Activated CD4-positive, CD25-positive, alpha-beta regulatory T cell treated with anti-CD3 and anti-CD28 coated beads, Interleukin-2, amount 50 U/mL, for 72 hours (primary cell): Measurements from ENCODE around the gene HOXD10.

Experiments
- DNase-seq: peaks from one replicate; pipeline ENCODE4 v3.0.0; 2021

Gene HOXD10

DNA sequence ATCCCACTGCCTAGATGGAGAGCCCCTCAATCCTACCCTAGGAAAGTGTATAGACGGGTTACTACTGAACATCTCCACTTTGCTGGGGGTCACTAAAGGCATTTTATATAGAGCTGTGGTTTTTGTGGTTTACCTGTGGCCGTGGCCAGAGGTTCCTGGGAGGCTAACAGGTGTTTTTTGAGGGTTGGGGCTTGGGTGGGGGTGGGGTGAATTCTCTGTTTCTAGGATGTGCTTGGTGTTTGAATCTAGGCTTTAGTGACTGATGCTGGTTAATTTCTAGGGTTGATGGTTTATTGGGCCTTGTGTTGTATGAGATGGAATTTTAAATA, 20.6 kb downstream of the HOXD10 start:
- no peak for DNase-seq

DNA sequence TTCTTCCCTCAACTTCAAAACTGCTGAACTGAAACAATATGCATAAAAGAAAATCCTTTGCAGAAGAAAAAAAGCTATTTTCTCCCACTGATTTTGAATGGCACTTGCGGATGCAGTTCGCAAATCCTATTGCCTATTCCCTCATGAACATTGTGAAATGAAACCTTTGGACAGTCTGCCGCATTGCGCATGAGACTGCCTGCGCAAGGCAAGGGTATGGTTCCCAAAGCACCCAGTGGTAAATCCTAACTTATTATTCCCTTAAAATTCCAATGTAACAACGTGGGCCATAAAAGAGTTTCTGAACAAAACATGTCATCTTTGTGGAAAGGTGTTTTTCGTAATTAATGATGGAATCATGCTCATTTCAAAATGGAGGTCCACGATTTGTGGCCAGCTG, 21.3 kb downstream of the HOXD10 start:
- no peak for DNase-seq

DNA sequence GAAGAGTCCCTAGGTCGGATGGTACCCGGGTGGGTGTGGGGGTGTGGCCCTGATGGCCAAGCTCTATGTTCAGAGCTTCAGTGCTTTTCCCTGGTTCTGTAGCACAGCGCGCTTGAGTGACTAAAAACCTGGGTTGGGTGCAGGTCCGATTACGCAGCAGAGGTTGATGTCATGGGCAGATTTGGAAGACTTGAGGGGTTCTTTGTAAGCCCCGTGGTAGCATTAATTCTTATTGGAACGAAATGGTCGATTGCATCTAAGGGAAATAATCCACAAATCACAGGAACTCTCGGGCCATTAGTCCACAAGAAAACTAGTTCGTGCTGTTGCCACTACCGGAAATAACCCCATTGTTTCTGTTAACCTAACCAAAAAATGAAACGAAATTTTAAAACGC, 21.9 kb downstream of the HOXD10 start:
- DNase-seq = no peak

DNA sequence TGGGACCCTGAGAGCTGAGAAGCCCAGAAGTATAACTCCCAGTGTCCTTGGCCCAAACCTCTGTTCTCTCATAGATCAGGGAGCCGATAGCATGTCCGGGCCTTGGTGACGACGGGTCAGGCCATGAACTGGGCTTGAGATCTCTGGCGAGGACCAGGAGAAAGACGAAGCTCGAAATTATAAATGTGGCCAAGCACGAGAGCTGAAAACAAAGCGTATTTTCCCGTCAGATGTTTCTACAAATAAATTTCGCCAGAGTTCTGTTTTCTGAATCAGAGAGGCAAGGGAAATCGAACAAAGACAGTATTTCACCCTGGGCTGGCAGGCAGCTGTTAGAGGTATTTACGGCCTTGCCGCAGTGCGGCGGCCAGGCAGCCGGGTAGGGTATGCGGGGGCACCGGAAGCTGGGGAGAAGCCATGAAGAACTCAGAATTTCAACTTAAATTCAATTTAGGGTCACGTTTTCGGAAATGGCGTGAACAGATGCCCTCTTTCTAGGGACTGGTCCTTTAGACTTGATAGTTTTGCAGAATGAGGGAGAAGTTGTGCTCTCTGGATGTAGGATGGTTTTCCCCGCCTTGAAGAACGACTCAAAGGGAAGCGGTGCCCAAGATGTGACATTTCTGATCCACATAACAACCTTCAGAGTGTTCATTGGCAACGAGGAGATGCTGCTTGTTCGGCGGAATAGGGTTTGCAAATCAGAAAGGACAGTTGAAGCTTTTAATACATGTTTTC, 22.5 kb downstream of the HOXD10 start:
- DNase-seq = no peak

DNA sequence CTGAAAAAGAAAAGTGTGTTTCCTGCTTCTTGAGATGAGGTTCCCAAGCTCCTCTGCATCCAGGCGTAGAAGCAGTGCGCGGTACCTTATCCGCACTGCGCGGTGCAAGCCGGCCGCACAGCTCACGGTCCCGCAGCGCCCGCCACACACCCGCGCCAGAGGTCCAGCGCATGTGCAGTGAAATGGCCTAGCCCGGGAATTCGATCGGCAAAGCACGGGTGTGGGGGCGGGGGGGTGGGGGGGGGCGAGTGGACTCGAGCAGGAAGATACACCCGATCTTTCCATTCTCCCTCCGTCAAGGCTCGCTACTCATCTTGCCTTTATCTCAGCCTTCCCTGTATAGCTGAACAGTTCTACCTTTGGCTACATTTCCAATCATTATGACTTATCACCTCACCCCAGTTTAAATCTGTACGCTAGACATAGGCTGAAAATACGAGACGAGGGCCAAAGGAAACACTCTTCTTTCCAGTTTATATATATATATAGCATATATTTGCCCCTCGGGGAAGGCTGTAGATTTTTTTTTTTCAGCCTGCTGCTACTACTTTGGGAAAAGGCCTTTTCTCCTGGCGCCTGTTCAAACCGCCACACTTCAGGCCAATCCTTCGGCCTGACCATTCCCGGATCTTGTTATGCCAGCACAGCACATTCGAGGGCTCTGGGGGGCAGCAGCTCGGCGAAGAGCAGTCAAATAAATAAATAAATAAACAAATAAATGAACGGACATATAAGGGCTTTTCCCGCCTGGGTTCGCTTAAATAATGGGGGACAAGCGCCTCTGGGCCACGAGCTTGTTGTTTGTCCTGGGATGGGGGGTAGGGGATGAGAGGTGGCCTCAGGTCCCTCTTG, 23.3 kb downstream of the HOXD10 start:
- DNase-seq = no peak

DNA sequence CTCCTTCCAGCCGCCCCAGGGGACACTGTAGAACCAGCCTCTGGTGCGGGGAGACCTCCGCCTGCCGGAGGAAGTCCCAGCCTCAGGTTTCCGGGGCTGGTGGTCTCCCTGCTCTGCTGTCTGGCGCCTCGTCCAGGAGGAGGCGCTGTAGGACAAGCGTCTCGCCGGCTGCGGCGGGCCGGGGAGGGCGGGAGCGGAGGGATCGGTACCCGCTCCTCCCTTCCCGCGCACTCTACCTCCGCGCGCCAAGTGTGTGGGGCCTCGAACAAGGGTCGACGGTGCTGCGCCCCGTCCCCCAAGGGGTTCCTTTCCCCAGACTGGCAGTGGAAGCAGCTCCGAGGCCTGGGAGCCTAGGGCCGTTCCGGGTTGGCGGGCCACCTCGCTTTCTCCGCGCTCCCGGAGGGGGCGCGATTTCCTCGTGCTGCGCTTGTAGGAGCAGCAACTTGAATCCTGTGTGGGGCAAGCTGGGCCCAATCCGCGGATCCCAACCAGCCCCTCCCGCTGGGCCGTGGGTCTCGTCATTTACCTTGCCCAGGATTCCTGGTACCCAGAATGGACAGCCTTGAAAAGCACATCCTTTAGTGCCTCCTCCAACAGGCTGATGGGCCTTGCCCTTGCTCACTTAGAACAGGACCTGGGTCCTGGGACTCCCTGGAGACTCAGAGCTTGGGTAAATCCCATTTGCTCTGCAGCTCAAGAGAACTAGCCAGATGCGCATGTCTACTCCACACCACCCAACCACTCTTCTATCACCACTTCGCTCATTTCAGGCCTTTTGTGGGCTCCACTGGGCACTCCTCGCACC, 24.1 kb downstream of the HOXD10 start:
- peak; percentile 56 for DNase-seq

DNA sequence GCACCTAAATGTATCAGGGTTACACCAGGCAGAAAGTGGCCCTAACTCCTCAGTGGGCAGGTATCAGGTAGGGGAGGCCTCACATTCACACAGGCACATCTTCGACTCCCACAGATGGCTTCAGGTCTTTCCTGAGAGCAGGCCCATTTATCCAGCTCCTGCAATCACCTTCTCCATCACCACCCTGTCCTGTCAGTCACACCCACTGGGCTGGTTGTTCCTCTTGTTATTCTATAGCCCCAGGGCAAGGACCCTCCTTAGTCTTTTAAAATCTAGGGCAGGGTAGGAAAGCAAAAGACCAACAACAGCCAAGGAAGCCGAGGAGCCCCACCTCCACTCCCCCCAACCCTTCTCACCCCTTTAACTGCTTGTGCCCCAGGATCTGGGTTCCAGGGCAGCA, 25.7 kb downstream of the HOXD10 start:
- DNase-seq = no peak

DNA sequence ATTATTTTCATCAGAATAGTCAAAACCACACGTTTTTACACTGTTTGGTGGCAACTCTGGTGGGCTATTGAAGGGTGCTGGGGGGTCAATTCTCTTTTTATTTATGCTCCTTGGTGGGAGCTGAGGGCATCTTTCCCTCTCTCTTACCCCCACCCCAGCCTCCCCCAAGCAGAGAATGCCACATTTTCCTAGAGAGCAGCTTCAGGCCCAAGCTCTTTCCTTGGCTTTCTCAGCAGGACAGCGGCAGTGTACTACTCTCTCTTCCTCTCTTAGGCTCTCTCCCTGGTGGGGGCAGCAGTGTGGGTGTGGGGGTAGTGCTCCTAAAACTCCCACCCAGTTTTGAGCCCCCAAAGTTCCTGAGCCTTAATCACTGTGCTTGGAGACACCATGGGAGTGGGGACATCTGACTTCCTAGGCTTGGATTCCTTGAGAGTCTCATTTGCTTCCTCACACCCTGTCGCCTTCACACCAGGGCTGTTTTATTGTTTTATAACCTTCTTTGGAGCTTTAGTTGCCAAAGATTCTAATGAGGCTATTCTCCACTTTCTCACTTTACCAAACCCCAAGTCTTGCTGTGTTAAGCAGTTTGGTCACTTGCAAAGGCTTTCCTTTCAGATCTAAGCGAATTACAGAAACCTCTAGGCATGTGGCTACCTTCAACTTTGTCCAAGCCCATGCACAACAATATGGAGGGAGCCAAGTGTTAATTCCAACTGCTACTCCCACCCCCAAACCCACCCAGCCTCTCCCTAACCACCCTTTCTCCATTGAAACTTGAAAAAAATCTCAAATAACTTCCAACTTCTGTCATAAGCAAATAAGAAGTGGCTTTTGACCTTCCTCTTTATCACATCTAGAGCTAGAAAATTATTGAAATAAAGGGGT, 28.7 kb downstream of the HOXD10 start:
- DNase-seq = no peak

DNA sequence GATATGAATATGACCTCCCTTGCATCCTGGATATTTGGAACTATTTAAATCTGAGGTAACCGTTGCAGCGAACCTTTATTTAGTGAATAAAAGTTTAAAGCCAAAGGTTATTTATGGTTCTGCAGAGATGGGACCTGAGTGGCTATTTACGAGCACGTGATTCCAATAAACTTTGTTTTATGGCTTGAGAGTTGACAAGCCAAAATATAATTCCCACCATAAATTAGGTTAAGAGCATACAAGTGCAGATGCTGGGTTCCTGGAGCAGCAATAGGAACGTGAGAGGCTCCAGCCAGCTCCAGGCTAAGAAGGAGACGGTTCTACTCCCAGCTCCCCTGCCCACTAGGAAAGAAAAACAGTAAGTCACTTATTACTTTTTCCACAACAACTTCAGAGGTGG, 29.5 kb downstream of the HOXD10 start:
- DNase-seq = no peak

DNA sequence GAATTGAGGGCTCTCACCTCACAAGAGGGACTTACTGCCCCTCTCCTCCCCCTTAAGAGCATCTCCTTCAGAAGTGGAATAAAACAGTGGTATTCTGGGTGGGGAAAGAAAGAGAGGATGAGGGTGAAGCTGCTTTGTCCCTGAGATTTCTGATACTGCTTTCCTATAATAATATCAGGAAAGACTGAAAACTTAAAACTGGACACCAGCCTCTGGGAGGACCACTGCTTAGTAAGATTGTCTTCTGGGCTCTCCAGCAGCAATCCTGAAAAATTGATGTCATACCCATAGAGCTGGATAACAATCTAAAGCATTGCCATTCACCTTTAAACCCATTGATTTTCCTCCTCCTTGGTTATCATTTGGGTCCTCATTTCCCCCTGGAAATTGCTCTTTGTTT, 30.1 kb downstream of the HOXD10 start:
- DNase-seq = no peak

DNA sequence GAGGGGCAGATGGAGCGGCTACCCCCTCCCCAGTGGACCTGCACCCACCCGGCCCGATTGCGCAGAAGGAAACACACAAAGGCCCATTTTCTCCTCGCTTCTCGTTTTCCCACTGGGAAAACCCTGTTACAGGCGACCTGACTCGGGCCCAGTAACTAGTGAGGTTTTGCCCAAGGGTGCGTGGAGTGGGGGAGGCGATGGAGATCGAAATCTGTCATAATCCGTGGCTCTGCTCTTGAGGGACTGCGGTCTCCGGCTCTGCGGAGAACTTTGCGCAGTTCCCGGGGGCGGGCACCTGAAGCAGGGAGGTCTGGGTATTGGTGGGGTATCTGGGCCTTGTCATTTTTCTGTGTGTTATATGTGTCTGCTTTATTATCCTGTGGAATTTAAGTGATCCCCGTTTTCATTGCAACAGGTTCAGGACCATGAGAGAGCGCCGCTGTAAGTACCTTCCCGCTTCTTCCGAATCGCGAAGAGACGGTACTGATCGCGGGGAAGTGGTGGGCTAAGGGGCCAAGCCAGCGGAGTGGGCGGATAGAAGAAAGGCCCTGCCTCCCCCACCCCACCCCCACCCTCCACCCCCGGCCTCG, 30.7 kb downstream of the HOXD10 start:
- DNase-seq = no peak

DNA sequence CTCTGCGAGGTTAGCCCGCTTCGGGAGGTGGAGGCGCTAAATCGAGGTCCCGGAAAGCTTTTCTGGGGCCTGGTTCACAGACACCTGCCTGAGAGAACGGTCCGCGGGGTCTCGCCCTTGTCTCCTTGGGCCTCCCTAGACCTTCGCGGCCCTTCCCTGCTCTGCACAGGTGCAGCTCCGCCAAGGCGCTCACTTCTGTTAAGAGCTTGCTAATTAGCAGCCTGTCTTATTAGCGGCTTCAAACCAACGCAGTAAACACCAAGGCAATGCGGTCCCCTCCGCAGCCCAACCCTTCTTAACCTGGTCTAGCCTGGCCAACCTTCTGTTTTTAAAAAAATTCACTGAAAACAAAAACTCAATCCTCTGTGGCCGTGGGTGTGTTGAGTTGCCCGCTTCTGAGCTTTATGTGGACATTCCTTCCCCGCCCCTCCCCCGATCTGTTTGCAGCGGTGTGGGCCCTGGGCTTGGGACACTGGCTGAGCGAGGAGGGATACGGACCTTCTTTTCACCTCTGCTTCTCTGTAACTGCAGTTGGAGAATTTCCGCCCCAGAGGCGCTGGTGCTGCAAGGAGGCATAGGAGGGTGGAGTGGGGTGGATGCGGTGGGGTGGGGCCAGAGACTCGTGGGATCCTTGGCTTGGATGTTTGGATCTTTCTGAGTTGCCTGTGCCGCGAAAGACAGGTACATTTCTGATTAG, 31.4 kb downstream of the HOXD10 start:
- DNase-seq = no peak

DNA sequence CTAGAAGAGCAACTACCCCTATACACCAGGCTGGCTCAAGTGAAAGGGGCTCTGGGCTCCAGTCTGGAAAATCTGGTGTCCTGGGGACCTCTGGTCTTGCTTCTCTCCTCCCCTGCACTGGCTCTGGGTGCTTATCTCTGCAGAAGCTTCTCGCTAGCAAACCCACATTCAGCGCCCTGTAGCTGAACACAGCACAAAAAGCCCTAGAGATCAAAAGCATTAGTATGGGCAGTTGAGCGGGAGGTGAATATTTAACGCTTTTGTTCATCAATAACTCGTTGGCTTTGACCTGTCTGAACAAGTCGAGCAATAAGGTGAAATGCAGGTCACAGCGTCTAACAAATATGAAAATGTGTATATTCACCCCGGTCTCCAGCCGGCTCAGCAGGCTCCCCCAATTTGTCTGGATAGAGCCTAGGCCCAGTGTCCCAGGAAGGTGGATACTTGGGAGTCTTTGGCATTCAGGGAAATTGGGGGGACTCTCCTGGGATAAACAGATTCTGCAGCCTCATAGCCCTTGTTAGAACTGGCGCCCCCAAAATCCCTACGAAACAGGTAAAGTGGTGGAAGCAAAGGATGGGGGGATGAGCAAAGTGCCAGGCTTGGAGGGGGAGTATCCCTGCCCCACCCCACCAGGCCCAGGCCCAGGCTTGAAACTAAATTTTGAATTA, 32.3 kb downstream of the HOXD10 start:
- DNase-seq = no peak

DNA sequence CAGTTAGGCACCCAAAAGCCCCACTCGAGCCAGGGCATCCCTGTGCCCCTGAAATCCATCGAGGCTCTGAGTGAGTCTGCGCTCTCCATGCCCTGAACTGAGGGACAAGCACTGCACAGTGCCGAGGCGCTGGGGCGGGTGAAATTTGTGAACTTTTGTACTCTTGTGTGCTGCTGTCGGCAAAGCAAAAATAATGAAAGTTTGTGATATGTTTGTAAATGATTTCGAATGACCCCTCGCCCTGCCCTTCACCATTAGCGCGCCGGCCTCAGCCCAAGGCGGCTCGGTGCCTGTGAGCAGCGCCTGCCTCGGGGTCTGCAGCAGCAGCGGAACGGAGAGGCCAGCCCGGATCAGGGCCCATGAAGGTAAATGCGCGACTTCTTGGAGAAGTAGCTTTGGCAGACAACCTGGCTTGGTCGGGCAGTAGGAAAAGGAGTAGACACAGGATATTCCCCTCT, 32.9 kb downstream of the HOXD10 start:
- DNase-seq = no peak

DNA sequence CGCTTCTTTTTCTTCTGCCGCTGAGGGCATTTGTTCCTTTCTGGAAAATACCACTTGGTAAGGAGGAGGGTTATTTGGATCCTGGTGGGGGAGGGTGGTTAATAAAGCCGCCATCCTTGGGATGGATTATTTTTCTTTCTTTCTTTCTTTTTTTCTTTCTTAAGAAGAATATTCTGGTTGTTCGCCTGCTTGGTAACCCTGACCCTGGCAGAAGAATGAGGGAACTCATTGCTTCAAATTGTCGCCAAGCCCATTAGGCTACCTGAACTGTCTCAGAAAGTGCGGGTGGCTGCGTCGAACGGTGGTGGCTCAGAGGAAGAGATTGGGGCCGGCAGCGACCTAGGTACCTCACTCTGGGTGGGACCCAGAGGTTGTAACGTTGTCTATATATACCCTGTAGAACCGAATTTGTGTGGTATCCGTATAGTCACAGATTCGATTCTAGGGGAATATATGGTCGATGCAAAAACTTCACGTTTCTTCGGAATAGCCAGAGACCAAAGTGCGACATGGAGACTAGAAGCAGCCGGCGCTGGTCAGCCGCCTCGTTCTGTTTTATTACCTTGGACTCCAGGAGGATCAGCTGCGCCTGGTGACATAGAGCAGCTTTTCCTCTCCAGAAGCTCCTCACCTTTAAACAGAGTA, 33.5 kb downstream of the HOXD10 start:
- DNase-seq = no peak

DNA sequence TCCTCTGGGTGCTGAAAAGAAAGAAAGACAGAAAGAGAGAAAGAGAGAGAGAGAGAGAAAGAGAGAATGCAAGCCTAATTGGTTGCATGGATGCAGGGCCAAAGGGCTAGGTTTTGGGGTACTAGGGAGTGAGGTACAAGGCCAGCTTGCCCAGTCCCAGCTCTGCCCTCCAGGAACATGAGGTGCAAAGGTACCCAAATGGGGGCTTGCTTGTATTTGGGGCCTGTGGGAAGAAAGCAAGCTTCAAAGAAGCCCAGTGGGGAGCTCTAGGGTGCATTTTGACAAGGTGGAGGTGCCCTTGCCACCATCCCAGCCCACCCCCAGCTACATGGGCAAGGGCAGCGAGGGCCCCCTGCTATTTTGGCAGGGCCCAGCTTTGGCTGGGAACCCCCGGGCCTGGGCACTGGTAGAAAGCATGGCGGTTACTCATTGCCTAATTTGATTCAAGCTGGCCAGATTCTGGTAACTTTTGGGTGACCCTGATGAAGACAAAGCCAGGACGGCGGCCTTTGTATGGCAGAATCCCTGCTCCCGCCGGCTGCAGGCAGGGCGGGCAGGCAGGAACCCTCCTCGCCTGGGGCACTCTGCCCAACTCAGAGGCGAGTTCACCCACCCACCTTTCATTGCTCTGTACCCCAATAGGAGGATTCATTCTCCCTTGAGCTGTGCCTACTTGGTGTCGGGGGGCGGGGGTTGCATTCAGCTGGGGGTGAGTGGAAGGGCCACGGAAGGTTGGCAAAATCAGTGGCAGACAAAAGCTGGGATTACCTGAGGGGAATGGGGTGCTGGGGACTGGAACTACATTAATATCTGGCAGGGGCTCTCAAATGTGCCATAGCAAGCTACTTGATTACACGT, 34.2 kb downstream of the HOXD10 start:
- no peak for DNase-seq

DNA sequence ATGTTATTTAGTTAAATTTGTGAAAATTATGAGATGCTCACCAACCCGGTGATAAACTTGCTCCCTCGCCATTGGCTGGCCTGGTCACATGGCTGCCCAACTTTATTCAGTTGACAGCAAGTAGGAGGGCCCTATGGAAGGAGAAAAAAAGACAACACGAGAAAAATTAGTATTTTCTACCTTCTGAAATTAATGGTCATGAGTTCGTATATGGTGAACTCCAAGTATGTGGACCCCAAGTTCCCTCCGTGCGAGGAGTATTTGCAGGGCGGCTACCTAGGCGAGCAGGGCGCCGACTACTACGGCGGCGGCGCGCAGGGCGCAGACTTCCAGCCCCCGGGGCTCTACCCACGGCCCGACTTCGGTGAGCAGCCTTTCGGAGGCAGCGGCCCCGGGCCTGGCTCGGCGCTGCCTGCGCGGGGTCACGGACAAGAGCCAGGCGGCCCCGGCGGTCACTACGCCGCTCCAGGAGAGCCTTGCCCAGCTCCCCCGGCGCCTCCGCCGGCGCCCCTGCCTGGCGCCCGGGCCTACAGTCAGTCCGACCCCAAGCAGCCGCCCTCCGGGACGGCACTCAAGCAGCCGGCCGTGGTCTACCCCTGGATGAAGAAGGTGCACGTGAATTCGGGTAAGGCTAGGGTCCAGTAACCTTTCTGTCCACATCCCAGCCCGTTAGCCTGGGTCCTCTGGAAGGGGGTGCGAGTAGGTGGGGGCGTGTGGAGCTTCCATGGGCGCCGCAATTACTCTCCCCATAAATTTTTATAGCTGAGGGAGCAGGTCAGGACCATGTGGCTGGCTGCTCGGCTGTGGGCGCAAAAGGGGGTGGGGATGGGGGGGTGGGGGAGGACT, 35.1 kb downstream of the HOXD10 start, which contains the start of gene HOXD4:
Gene HOXD4, plus strand, starts transcription at position 109 of the 846 bp plus-strand sequence. Its CDS starts 84 bp downstream, at position 193.
- DNase-seq = no peak
